OCI-LY3 (cell line): ENCODE measurements around the gene IFT88.

ENCODE experiments used
- CTCF ChIP-seq: fragments of 200-600, 300-600 bp; sonication (generic); IDR thresholded peaks from 2 replicates; pipeline ENCODE4 v1.5.1; 2014; ENCODE audit warnings: antibody characterized with exemption, low read length, low read depth
- EZH2phosphoT487 ChIP-seq: fragments of 200-600 bp; shearing (Covaris generic); IDR thresholded peaks from 2 replicates; pipeline ENCODE4 v1.6.1; 2018; ENCODE audit warnings: antibody characterized with exemption, mixed run types, low read depth

- TF ChIP-seq EZH2phosphoT487: no peak
- TF ChIP-seq CTCF: no peak
These were observed 4.7 kb downstream of the IFT88 start for GRCh38 chr13:20571676-20572075.
